Right ventricle myocardium inferior (tissue), 1 donor: ENCODE data around the gene PARVA. TPM values are rescaled to one million over a fixed set of nuclear protein-coding genes. Genes with fewer than 3 reads are reported as not detected.

Experiments used
- ATAC-seq: fragments of 200-7000 bp; cut with Tn5 transposase; one replicate; pipeline ENCODE4 v1.9.1; 2020; ENCODE audit warnings: mild to moderate bottlenecking, moderate library complexity
- DNase-seq: peaks from one replicate; pipeline ENCODE4 v3.0.0; 2021; ENCODE audit errors: missing footprints
- intact Hi-C: fragments of 100-400 bp; cut with DNase I; formaldehyde crosslinking; loops from one replicate; pipeline ENCODE4 v1.11.0; 2022
- total RNA-seq: library from RNA; stranded (reverse); fragmentation: NEBNext Ultra II Directional; extraction: Animal tissue kit (Norgen Biotek cat#: 25700); gene quantifications from one replicate; pipeline ENCODE4 v1.2.1, GENCODE V29; 2021
- donor health status: DM: no; HTN: yes; CAD: no; lungs with severe emphysema.

PARVA gene
- total RNA-seq, 1 donor from 2014 or later = 65.3 TPM

DNA sequence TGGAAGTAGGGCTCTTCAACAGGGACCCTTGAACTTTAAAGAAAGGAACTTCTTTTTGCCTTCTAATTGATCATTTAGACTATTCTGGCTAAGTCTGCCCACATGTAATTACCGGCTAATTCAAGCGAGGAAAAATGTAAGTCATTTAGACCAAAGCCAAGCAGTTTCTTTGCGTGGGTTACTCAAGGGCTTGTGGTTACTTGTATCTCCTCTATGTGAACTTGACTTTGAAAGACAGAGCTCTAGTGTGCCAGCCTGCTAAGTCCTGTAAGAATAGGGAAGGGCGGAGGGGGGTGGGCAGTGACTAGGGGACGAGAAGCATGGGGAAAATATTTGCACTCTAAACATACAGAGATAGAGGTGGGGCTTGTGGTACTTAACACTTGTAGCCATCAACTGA, 151.7 kb downstream of the PARVA start:
- ATAC-seq = no peak
- DNase-seq = no peak
- intact Hi-C loops = no loop called here

- intact Hi-C loops = no loop called here
- ATAC-seq = no peak
- DNase-seq = no peak
Observed at GRCh38 chr11:12529793-12530192, 152.4 kb downstream of the PARVA start.

GRCh38 chr11:12531020-12531419, 153.6 kb downstream of the PARVA start:
- intact Hi-C loops = no loop called here
- DNase-seq (no peak), ATAC-seq (no peak)

GRCh38 chr11:12531681-12532080, 154.3 kb downstream of the PARVA start:
- DNase-seq (no peak), ATAC-seq (no peak)
- intact Hi-C loops = no loop called here

DNA sequence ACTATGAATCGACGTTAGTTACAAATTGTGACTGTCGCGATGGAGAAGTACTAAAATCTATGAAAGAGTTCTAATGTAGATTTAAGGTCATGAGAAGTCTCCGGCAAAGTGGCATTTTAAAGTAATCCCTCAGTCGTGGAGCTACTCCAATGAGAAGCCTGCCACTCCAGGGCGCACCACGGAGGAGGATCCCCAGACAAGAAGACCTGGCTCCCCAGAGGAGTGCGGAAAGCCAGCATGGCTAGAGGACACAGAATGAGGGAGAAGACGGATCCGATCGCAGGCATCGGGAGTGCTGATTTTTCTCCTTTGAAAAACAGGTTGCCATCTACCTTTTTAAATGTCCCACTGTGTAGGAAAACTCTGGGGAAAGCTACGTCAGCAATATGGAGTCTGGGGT, 155.2 kb downstream of the PARVA start:
- ATAC-seq = no peak
- intact Hi-C loops = no loop called here
- no peak for DNase-seq

- no peak for DNase-seq
- ATAC-seq = no peak
Observed at GRCh38 chr11:12534549-12534948, 157.2 kb downstream of the PARVA start.

GRCh38 chr11:12535321-12535720, 157.9 kb downstream of the PARVA start:
- intact Hi-C loops = no loop called here
- DNase-seq (no peak), ATAC-seq (no peak)

More at GRCh38 chr11:12534549-12534948, 157.2 kb downstream of the PARVA start:
- intact Hi-C loops = no loop called here

- no peak for DNase-seq
- ATAC-seq = no peak
- intact Hi-C loops = no loop called here
Observed at GRCh38 chr11:12536566-12536965, 159.2 kb downstream of the PARVA start.

GRCh38 chr11:12537778-12538401, 160.5 kb downstream of the PARVA start:
- intact Hi-C loops = no loop called here
- ATAC-seq (no peak), DNase-seq (no peak)

GRCh38 chr11:12538889-12539421, 161.6 kb downstream of the PARVA start:
- no peak for DNase-seq
- ATAC-seq = no peak
- intact Hi-C loops = no loop called here

GRCh38 chr11:12539572-12539971, 162.2 kb downstream of the PARVA start:
- intact Hi-C loops = no loop called here
- DNase-seq (no peak), ATAC-seq (no peak)

DNA sequence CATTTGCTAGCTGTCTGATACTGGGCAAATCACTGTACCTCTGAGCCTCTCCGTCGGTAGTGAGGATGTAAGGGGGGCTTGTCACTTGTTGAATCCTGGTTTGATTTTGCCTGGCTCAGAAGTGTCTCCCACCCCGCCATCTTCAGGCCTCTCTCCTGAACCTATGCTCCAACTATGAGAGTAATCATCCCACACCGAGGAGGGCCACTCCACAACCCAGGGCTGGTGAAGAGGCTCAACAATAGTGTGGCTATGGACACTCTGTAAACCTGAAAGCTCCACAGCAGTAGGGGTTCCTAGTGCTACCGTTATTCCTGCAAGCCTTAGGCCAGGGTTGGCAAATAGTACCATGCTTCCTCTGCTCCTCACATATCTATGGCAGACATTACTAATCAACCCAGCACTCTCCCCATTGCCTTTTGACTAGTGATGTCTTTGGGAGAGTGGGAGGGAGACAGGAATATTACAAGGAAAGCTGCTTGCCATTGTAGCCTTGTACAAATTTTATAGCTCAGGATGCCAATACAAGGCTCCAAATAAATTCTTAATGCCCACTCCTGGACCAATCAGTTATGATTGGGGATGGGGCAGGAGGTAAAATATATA, 162.8 kb downstream of the PARVA start:
- no peak for ATAC-seq
- intact Hi-C loops = no loop called here
- no peak for DNase-seq

GRCh38 chr11:12540913-12541582, 163.7 kb downstream of the PARVA start:
- DNase-seq = no peak
- intact Hi-C loops = no loop called here
- peak; percentile 17 for ATAC-seq

DNA sequence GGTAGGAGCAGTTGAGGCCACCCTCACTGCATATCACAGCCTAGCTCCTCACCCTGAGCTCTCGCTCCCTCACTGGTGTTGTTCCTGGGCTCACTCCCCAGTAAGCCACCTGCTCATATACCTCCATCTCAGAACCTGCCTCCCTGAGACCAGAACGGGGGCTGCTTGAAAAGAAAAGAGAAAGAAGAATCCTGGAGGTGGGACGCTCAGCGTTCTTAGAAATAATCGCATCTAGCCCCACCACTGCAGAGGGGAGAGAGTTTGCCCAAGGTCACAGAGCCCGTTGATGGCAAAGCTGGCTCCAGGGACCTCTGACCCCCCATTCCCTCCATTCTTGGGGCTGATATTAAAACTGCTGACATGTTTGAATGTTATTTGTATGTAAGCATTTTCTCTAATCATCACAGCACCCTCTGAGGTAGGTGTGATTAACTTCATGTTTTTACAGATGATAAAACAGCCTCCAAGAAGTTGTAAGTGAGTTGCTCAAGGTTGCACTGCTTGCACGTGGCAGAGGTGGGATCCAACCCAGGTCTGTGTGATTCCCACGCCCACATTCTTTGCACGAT, 164.3 kb downstream of the PARVA start:
- no peak for ATAC-seq
- DNase-seq = no peak
- intact Hi-C loops = no loop called here

DNA sequence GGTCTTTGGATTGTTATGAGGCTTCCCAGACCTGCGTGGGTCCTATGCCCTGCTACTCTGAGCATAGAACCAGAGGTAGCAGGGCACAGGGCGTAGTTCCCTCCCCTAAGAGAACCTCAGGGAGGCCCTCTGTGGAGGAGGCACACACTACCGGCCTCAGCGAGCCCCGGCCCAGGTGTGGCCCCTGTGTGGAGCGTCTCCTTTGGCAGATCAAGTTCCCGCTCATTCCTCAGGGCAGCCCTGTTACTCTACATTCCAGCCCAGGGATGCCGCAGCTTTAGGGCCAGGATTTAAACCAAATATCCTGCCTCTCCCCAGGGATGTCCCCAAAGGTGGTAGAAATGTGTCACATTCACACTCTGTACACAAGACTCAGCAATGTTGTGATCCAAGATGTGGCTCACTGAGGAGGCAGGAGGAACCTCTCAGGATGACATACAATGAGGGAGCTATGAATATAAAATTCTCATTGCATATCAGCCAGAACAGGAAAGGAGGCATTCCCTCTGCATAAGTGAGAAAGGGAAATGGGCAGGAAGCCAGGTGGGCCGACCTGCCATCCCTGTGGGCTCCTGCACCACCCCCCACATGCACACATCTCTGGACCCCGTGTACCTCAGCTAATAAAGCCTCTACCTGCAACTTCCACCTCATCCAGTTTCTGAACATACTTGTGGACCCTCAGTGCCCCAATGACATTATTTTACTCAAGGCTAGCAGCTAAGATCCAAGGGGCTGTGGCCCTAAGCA, 165.0 kb downstream of the PARVA start:
- ATAC-seq (no peak), DNase-seq (no peak)
- intact Hi-C loops = no loop called here

GRCh38 chr11:12543596-12544415, 166.4 kb downstream of the PARVA start:
- intact Hi-C loops = no loop called here
- ATAC-seq (no peak), DNase-seq (no peak)

DNA sequence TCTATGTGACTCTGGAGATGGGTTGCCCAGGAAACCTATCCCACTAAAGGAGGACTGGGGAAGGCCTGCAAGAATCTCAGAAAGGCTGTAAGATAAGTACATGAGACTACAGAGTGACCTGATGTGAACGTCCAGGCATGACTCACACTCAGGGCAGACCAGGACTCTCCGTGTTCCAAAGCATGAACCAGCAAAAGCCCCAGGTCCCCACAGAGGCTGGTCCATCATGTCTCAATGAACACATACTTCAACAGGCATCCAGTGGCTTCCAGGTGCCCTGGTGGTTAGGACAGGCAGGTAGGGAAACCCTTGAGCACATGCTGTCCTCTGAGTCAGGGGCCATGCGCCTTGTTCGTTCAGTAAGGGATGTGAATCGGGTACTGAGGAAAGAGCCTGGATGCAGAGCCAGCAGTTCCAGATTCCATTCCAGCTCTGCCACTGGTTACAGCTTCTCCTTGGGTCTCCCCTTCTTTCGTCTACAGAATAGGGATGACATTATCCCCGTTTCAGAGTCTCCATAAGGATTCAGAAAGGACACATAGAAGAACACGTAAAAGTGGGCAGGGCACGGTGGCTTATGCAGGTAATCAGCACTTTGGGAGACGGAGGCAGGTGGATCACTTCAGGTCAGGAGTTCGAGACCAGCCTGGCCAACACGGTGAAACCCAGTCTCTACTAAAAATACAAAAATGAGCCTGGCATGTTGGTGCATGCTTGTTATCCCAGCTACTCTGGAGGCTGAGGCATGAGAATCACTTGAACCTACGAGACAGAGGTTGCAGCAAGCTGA, 167.8 kb downstream of the PARVA start:
- intact Hi-C loops = no loop called here
- DNase-seq (no peak), ATAC-seq (no peak)

DNA sequence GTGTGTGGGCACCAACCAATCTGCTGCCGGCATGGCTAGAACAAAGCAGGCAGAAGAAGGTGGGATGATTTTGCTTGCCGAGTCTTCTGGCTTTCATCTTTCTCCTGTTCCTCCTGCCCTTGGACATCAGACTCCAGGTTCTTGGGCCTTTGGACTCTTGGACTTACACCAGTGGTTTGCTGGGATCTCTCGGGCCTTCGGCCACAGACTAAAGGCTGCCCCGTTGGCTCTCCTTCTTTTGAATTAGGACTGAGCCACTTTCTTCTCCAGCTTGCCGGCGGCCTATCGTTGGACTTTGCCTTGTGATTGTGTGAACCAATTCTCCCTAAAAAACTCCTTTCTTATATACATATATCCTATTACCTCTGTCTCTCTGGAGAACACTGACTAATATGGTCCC, 168.8 kb downstream of the PARVA start:
- intact Hi-C loops = no loop called here

More for the DNA sequence above, 168.8 kb downstream of the PARVA start:
- ATAC-seq (no peak), DNase-seq (no peak)
